Measurements from ENCODE around the gene SFSWAP.

The SFSWAP gene

DNA sequence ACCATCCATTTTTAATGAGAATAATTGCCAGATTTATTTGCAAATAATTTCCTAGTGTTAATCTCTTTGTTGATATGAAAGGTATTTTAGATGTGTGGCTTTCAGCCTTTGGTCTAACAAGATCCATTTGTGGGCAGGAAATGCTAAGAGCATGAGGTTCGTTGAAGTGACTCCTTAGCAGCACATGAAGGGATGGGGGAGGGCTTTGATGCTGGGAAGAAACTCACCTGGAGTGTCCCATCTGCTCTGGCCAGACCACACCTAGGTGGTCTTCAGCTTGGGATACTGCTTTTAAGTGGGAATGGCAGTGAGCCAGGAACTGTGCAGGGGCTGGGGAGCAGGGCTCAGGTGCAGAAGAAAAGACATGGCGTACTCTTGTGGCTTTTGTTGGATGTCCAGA is 13.6 kb downstream of the SFSWAP start:
- Histone ChIP-seq H3K27ac (no peak overlapping the region), H3K4me3 (no peak overlapping the region)
- no peak for TF ChIP-seq CTCF (IDR thresholded peaks at IDR 0.05)
- no peak for DNase-seq (ENCODE audit: low spot score)

- no peak overlapping the region for H3K27ac ChIP-seq
- no peak overlapping the region for H3K4me3 ChIP-seq
- no peak for TF ChIP-seq CTCF (IDR thresholded peaks at IDR 0.05)
- no peak for DNase-seq (ENCODE audit: low spot score)
Observed at GRCh38 chr12:131725503-131725902, 14.6 kb downstream of the SFSWAP start.

GRCh38 chr12:131728720-131729119 is 17.8 kb downstream of the SFSWAP start:
- no peak for DNase-seq (ENCODE audit: low spot score)
- H3K4me3 ChIP-seq, result no peak overlapping the region
- TF ChIP-seq CTCF (IDR thresholded peaks at IDR 0.05), result no peak
- H3K27ac ChIP-seq, result no peak overlapping the region

GRCh38 chr12:131729254-131729955 is 18.5 kb downstream of the SFSWAP start:
- no peak for TF ChIP-seq CTCF (IDR thresholded peaks at IDR 0.05)
- DNase-seq (ENCODE audit: low spot score), result no peak
- Histone ChIP-seq H3K4me3 (no peak overlapping the region), H3K27ac (no peak overlapping the region)

GRCh38 chr12:131732996-131733615 is 22.2 kb downstream of the SFSWAP start:
- H3K4me3 ChIP-seq, result no peak overlapping the region
- DNase-seq (ENCODE audit: low spot score), result no peak
- no peak overlapping the region for H3K27ac ChIP-seq
- TF ChIP-seq CTCF (IDR thresholded peaks at IDR 0.05), result no peak

DNA sequence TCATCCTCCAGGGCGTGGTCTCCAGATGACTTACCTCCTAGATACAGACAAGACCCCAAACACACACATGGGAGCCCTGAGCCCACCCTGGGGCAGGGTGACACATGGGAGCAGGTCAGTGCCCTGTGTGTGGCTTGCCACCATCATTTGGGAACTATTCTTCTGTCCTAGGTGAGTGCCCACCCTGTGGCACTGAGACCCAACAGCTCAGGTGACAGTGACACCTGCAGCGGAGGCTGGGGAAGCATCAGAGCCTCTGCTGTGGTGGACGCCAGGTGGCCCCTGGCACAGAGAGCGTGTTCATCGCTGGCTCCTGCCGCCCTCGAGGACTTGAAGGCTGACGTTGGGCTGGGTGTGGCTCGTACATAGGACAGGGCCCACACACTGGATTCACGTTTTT is 23.0 kb downstream of the SFSWAP start:
- Histone ChIP-seq H3K4me3 (no peak overlapping the region), H3K27ac (no peak overlapping the region)
- DNase-seq (ENCODE audit: low spot score), result no peak
- no peak for TF ChIP-seq CTCF (IDR thresholded peaks at IDR 0.05)
